GM18511 (cell line): Measurements from ENCODE around the gene POGZ.

Source experiments
- ATAC-seq: cut with Tn5 transposase; IDR thresholded peaks from one replicate; pipeline ENCODE4 v1.9.1; 2021; ENCODE audit warnings: mild to moderate bottlenecking, moderate library complexity; ENCODE audit not compliant: unreplicated experiment

POGZ gene

GRCh38 chr1:151384584-151384983 is 74.7 kb downstream of the POGZ start:
- no peak for ATAC-seq

- no peak for ATAC-seq
These were observed 82.0 kb downstream of the POGZ start for GRCh38 chr1:151377150-151377884.

- no peak for ATAC-seq
These were observed 86.1 kb downstream of the POGZ start for GRCh38 chr1:151373196-151373595.

- ATAC-seq: no peak
These were observed 87.0 kb downstream of the POGZ start, which contains the start of gene SELENBP1 for GRCh38 chr1:151372058-151372934. TSS of gene SELENBP1 (minus strand) at chr1:151372705. CDS start at chr1:151372641, 64 bp downstream.

GRCh38 chr1:151371370-151372057 is 87.8 kb downstream of the POGZ start:
- ATAC-seq: no peak

- no peak for ATAC-seq
These were observed 88.9 kb downstream of the POGZ start for GRCh38 chr1:151370211-151370911.

- no peak for ATAC-seq
These were observed 89.7 kb downstream of the POGZ start for GRCh38 chr1:151369621-151370048.

- ATAC-seq: no peak
These were observed 90.0 kb downstream of the POGZ start for GRCh38 chr1:151369302-151369610.

- ATAC-seq: no peak
These were observed 90.6 kb downstream of the POGZ start for GRCh38 chr1:151368393-151369301.

GRCh38 chr1:151367658-151368392 is 91.5 kb downstream of the POGZ start:
- ATAC-seq: no peak

- ATAC-seq: no peak
These were observed 94.3 kb downstream of the POGZ start for GRCh38 chr1:151364996-151365395.

- no peak for ATAC-seq
These were observed 96.8 kb downstream of the POGZ start for GRCh38 chr1:151362308-151363155.

- no peak for ATAC-seq
These were observed 97.4 kb downstream of the POGZ start for GRCh38 chr1:151361883-151362282.

GRCh38 chr1:151356696-151357095 is 102.6 kb downstream of the POGZ start:
- ATAC-seq: no peak
